ENCODE measurements around the gene UBE2Q2. TPM values are rescaled to one million over a fixed set of nuclear protein-coding genes. Genes with fewer than 3 reads are reported as not detected.

UBE2Q2 gene
- total RNA-seq, 1 donor from 2014 or later = 40.9 TPM

DNA sequence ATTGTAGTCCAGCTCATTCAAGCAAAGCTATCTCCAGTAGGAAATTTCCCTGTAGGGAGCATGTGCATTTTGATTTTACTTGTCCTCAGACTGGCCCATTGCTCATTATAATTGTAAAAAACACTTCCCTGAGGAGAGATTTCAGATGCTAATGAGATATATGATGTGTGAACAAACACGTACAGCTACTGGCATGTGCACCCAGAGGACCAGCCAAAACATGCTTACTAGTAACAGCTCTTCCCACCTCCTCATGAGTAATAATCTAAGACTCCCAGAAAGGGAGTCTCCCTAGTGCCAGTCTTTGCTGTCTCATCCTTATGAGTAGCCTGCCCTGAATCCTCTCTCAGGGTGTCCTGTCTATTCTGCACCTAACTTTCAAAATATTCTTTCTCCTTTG lies 103.8 kb downstream of the UBE2Q2 start:
- no peaks in the 10 kb centered on the region for H3K36me3 Mint-ChIP-seq (ENCODE audit: insufficient read depth)
- peaks cover 4% of the 10 kb centered on the region for H3K4me1 Mint-ChIP-seq (ENCODE audit: low read depth)
- DNase-seq (ENCODE audit: low spot score, unreplicated experiment) = no peak
- H3K27ac Mint-ChIP-seq = no peak overlapping the region
- H3K27me3 Mint-ChIP-seq = peaks cover 3% of the 10 kb centered on the region
- no peak overlapping the region for H3K4me3 Mint-ChIP-seq (ENCODE audit: low read depth)
- no peaks in the 10 kb centered on the region for H3K9me3 Mint-ChIP-seq (ENCODE audit: low read depth)
- TF ChIP-seq, protein P1, sequence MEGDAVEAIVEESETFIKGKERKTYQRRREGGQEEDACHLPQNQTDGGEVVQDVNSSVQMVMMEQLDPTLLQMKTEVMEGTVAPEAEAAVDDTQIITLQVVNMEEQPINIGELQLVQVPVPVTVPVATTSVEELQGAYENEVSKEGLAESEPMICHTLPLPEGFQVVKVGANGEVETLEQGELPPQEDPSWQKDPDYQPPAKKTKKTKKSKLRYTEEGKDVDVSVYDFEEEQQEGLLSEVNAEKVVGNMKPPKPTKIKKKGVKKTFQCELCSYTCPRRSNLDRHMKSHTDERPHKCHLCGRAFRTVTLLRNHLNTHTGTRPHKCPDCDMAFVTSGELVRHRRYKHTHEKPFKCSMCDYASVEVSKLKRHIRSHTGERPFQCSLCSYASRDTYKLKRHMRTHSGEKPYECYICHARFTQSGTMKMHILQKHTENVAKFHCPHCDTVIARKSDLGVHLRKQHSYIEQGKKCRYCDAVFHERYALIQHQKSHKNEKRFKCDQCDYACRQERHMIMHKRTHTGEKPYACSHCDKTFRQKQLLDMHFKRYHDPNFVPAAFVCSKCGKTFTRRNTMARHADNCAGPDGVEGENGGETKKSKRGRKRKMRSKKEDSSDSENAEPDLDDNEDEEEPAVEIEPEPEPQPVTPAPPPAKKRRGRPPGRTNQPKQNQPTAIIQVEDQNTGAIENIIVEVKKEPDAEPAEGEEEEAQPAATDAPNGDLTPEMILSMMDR (IDR thresholded peaks at IDR 0.05; ENCODE audit: unreplicated experiment) = no peak

DNA sequence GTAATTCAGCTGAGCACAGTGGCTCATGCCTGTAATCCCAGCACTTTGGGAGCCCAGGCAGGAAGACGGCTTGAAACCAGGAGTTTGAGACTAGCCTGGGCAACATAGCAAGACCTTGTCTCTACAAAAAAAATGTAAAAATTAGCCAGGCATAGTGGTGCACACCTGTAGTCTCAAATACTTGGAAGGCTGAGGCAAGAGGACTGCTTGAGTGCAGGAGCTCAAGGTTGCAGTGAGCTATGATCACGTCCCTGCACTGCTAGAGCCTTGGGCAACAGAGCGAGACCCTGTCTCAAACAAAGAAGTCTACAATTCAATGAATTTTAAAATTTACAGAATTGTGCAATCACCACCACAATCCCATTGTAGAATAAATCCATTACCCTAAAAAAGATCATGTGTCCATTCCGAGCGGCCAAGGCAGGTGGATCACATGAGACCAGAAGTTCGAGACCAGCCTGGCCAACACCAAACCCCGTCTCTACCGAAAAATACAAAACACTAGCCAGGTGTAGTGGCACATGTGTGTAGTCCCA lies 105.6 kb downstream of the UBE2Q2 start:
- no peak overlapping the region for H3K4me3 Mint-ChIP-seq (ENCODE audit: low read depth)
- DNase-seq (ENCODE audit: low spot score, unreplicated experiment) = no peak
- TF ChIP-seq, protein P1 (IDR thresholded peaks at IDR 0.05; ENCODE audit: unreplicated experiment) = no peak
- H3K4me1 Mint-ChIP-seq (ENCODE audit: low read depth) = peaks cover under 1% of the 10 kb centered on the region
- no peak overlapping the region for H3K27ac Mint-ChIP-seq
- H3K27me3 Mint-ChIP-seq = peaks cover 3% of the 10 kb centered on the region
- no peaks in the 10 kb centered on the region for H3K9me3 Mint-ChIP-seq (ENCODE audit: low read depth)
- no peaks in the 10 kb centered on the region for H3K36me3 Mint-ChIP-seq (ENCODE audit: insufficient read depth)

Other genes starting within 250 kb of the UBE2Q2 start
- 16.0 and 21.1 TPM in 2 replicates for gene SNUPN, start 217.7 kb upstream of the UBE2Q2 start, total RNA-seq
- gene IMP3, start 203.2 kb upstream of the UBE2Q2 start, total RNA-seq = 53.7 and 54.0 TPM in 2 replicates
- 24.5 and 29.3 TPM in 2 replicates for gene SNX33, start 195.5 kb upstream of the UBE2Q2 start, total RNA-seq
- gene CSPG4, start 130.6 kb upstream of the UBE2Q2 start, total RNA-seq = 0.41 and 0.51 TPM in 2 replicates
- 42.9 and 43.6 TPM in 2 replicates for gene FBXO22, start 60.4 kb downstream of the UBE2Q2 start, total RNA-seq
- 1.0 and 3.0 TPM in 2 replicates for gene NRG4, start 169.0 kb downstream of the UBE2Q2 start, total RNA-seq
- gene TMEM266, start 216.5 kb downstream of the UBE2Q2 start, total RNA-seq = 0.50 and 0.82 TPM in 2 replicates